Renal cortical epithelial cell (primary cell): ENCODE data around the gene MYH6. TPM values are rescaled to one million over a fixed set of nuclear protein-coding genes. Genes with fewer than 3 reads are reported as not detected.
A peak's percentile ranks its signal among the peaks of the same experiment; 100 is the strongest.

Experiments
- DNase-seq: peaks from one replicate; pipeline ENCODE4 v3.0.0-alpha.2; 2011; ENCODE audit warnings: low read depth
- total RNA-seq: library from RNA; depleted of rRNA; stranded (reverse); fragments of >200 nt; gene quantifications from 2 replicates; pipeline ENCODE4 v1.2.3, GENCODE V29; 2014

The MYH6 gene
- total RNA-seq, 1 donor from 2014 or later, result not detected

DNA sequence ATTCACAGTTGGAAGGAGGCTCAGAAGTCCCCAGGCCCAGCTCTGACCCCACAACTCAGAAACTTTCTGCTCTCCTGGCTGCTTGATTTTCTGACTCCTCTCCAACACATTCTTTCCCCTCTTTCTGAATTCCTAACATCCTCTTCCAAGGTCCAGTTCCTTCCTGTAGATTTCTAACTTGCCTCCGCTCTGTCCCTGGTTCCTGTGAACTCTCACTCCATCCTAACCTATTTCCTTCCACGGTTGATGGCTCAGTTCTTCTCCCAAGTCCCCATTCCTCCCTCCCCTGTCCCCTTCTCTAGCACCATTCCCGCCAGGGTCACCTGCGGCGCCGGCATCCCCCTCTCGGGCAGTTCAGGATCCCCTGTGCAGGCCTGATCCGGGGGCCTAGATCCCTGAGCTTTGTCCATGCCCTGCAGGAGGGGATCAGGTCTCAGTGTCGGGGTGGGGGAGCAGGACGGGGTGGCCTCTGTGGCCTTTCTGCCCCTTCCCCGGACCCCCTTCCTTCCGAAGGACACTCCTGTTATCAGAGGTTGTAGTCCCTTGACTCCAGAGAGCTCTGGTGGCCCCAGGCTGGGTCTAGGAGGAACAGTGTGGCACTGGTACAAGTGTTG lies 49.4 kb downstream of the MYH6 start:
- no peak for DNase-seq

DNA sequence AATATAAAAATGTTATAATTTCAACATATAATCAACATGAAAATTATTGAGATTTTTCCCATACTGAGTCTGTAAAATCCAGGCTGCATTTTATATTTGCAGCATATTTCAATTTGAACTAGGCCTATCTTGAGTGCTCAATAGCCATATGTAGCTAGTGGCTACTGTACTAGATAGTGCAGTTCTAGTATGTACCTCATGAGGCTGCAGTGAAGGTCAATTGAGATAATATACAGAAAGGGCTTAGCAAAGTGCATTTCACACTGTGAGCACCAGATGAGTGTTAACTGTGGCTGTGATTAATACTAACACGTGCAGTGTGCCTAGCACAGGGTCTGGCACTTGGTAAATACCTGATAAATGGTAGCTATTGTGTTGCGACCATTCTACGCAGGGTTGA lies 50.0 kb downstream of the MYH6 start:
- DNase-seq, result no peak

DNA sequence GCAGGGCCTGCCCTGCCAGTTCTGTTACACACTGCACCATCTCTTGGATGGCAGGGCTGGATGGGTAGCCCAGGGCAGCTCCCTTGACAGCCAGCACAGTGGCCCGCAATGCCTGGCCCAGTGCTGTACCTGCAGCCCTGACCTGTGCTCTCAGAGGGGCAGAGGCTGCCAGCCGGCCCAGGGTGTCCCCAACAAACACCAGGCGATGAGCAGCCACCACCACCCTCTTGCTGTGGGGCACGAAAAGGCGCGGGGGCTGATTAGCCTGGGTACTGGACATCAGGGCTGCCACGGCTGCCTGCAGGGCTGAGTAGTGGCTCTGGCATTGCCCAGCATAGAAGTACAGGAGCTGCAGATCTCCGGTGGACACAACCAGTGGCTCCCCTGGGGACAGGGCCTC lies 50.8 kb downstream of the MYH6 start:
- DNase-seq, result no peak

GRCh38 chr14:23356662-23357061 lies 51.4 kb downstream of the MYH6 start:
- DNase-seq, result no peak

DNA sequence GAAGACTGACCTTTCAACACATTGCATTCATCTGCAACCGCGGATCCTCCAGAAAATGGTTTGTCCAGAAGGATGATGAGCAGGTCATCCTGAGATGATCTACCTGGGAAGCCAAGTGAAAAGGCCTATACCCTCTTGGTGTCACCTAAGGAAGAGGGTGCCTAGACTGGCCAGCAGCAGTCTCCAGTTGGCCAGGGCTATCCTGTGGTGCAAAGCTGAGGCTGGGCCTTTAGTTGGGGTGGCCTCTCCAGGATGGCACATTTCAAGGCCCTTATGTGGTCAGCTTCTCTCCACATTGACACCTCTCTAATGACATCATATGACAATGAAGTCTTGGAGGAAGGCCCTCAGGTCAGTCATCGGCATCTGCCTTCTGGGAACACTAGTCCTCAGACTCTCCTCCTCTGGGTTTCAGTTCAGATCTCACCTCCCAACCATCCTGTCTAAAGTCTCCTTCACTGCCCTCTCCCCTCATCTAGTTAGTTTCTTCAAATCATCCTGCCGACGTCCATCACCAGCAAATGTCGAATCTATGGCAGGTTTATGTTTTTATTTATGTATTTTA lies 52.1 kb downstream of the MYH6 start:
- DNase-seq, result no peak

DNA sequence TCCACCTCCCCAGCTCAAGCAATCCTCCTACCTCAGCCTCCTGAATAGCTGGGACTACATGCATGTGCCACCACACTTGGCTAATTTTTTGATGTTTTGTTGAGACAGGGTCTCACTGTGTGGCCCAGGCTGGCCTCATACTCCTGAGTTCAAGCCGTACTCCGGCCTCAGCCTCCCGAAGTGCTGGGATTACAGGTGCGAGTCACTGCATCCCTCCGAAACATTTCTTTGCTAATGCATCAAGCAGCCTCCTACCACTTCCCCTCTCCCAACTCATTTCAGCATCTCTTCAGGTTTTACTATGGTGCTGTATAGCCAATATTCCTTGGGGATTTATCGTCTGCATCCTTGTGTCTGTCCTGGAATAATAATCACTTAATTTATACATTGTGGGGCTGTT lies 53.1 kb downstream of the MYH6 start:
- DNase-seq, result no peak

- DNase-seq, result no peak
These were observed 54.7 kb downstream of the MYH6 start for GRCh38 chr14:23353433-23353780.

DNA sequence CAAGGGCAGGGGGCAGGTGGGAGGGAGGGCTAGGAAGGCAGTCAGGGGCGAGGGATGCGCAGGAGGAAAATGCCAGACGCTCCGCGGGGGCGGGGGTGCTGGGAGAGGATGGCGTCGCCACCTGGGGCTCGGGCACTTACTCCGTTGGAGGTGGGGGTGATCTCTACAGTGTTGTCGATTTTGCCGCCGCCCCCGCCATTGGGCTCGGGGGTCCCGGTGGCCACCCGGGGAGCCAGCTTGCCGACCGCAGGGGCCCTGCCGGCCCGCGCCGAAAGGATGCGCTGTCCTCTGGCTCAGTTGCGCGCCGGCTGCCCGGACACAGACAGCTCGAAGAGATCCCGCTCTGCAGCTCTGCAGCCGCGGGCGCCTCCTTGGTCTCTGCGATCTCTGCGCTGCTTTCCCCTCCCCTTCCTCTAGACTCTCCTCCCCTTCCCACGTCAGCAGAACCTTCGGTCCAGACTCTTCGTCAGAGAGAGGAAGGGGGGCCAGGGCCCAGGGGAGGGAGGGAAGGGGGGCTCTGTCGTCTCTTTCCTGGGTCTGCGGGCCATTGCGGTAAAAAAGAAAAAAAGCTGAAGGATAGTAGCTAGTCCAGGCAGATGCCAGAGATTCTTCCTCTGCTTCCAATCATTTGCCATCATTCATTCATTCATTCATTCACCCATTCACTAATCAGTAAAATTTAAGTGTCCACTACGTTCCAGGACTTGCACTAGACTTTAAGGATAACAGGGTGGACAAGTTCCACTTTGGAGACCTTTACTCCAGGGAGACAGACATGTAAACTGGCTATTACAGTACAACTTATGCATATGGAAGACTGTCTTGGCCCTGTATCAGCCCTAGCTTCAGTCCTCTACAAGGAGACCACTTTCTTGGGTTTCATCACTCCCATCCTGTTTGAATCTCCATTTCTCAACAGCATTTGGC lies 55.3 kb downstream of the MYH6 start, which contains the start of gene SLC22A17:
TSS of gene SLC22A17 (minus strand) at position 382 of the 927 bp plus-strand sequence.
- peak; percentile 56 for DNase-seq

DNA sequence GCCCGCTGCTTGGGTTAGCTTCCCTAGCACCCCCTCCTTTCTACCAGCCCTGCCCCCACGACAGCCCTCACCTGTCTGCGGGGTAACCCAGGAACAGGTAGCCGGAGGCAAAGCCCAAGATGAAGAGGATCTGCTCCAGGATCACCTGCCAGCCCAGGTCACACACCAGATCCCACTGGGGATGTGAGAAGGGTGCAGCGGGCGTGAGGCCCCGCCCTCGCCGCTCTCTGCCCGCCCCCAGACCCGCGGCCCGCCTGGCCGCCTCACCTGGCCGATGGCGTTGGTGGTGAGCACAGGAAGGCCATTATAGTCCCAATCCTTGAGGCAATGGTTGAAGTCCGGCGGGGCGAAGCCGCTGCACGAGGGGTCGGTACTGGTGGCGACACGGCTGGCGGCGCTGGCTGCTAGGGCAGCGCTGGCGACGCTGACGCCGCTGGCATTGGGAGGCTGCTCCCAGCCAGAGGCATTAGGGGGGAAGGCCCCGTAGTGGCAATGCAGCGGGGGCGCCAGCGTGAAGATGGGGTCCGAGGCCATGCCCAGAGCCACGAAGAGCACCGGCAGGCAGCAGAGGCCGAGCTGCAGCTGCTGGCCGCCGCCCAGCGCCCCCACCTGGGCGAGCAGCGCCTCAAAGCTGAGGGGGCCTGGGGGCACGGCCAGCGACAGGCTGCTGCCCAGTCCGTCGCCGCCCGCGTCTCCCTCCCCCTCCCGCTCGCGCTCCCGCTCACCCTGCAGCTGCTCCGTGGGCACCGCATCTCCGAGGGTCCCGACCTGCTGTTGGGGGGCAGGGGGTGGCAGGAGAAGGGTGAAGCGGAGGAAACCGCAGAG lies 56.2 kb downstream of the MYH6 start:
- no peak for DNase-seq

- DNase-seq, result no peak
These were observed 58.8 kb downstream of the MYH6 start for GRCh38 chr14:23349156-23349845.

- DNase-seq, result no peak
These were observed 59.8 kb downstream of the MYH6 start for GRCh38 chr14:23348297-23348655.

GRCh38 chr14:23347406-23348296 lies 60.4 kb downstream of the MYH6 start:
- DNase-seq, result no peak

- no peak for DNase-seq
These were observed 61.2 kb downstream of the MYH6 start for GRCh38 chr14:23346693-23347405.

DNA sequence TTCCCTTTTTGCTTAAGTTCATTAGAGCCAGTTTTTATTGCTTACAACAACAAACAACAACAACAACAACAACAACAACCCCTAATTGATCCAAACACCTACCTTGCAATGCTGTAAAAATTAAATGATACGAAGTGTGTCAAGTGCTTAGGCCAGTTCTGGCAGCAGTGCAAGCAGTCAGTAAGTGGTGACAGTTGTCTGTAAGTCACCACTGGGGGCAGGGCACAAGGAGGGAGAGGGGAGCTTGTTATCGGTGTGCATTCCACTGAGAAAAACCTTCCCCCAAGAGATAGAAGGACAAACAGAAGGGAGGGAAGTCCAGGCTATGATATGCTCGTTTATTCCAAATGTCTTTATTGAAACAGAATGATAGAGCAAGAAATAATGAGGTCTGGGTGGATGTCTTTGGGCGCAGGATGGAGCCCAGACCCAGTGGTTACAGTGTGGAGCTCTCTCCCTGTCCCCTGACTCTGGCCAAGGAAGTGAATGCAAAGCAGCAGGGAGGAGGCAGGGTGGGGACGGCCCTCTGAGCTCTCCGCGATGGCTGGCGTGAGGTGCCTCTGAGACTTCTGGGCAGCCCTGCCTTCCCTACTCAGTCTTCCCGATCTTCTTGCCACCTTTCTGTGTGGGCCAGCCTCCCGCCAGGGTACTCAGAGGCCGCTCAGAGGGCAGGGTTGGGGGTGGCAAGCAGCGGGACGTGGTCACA lies 61.9 kb downstream of the MYH6 start:
- no peak for DNase-seq

GRCh38 chr14:23344481-23344880 lies 63.6 kb downstream of the MYH6 start:
- DNase-seq, result no peak

- DNase-seq, result no peak
These were observed 68.4 kb downstream of the MYH6 start for GRCh38 chr14:23339506-23340268.

GRCh38 chr14:23335623-23336022 lies 72.5 kb downstream of the MYH6 start:
- DNase-seq, result no peak
